ENCODE data around the gene PCK2.
"Not testable (repeated sequence)": the region's sequence is repeated elsewhere in the genome, so short reads cannot be mapped to it uniquely, and the experiment has no call there.

Gene PCK2

GRCh38 chr14:24093207-24093900, 757 bp upstream of the PCK2 start:
- DNase-seq (ENCODE audit: low read depth in 4 of 4, low spot score in 1 of 4) = no peak

- no peak for DNase-seq (ENCODE audit: low read depth in 4 of 4, low spot score in 1 of 4)
Observed at GRCh38 chr14:24094841-24095270, 745 bp downstream of the PCK2 start.

GRCh38 chr14:24095271-24096068, 1.4 kb downstream of the PCK2 start:
- DNase-seq (ENCODE audit: low read depth in 4 of 4, low spot score in 1 of 4) = peak in 2 of 4 experiments; percentile 36 to 61

- no peak for DNase-seq (ENCODE audit: low read depth in 4 of 4, low spot score in 1 of 4)
Observed at GRCh38 chr14:24096545-24097181, 2.6 kb downstream of the PCK2 start.

DNA sequence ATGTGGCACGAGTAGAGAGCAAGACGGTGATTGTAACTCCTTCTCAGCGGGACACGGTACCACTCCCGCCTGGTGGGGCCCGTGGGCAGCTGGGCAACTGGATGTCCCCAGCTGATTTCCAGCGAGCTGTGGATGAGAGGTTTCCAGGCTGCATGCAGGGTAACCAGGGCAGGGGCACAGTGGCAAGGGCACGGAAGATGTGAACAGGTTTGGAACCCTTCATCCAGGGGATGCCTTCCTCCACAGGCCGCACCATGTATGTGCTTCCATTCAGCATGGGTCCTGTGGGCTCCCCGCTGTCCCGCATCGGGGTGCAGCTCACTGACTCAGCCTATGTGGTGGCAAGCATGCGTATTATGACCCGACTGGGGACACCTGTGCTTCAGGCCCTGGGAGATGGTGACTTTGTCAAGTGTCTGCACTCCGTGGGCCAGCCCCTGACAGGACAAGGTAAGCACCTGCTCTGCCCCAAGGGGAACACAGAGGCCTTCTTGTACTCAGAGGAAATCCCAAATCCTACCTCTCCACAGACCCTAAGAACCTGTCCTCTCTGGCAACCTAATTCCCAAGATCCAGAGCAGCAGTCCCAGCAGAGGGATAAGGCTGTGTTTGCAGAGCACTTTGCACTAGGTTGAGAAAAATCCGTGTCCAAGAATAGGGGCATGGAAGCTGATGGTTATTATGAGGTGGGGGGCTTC, 4.3 kb downstream of the PCK2 start:
- DNase-seq (ENCODE audit: low read depth in 4 of 4, low spot score in 1 of 4) = no peak

DNA sequence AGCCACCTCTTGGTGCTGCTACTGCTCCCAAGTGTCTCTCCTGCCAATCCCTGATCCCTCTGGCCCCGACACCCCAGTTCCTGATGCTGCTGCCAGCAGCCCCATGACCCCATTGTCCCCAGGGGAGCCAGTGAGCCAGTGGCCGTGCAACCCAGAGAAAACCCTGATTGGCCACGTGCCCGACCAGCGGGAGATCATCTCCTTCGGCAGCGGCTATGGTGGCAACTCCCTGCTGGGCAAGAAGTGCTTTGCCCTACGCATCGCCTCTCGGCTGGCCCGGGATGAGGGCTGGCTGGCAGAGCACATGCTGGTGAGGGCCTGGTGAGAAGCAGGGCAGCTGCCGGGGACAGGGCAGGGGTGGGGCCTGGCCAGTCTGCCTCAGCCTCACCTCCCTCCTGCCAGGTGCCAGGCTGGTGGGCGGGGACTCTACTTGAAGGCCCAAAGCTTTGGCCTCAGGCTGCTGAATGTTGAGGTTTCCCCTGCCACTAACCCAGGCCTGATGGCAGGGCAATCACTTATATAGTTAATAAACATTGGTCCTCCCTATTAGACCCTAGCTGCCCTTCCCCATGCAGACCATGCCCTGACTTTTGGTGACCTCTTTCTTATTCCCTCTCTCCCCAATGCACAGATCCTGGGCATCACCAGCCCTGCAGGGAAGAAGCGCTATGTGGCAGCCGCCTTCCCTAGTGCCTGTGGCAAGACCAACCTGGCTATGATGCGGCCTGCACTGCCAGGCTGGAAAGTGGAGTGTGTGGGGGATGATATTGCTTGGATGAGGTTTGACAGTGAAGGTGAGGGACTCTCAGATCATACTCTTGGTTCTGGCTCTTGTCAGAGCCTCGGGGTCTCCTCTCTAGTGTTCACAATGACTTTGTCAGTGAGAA, 5.1 kb downstream of the PCK2 start:
- DNase-seq (ENCODE audit: low read depth in 4 of 4, low spot score in 1 of 4) = no peak

DNA sequence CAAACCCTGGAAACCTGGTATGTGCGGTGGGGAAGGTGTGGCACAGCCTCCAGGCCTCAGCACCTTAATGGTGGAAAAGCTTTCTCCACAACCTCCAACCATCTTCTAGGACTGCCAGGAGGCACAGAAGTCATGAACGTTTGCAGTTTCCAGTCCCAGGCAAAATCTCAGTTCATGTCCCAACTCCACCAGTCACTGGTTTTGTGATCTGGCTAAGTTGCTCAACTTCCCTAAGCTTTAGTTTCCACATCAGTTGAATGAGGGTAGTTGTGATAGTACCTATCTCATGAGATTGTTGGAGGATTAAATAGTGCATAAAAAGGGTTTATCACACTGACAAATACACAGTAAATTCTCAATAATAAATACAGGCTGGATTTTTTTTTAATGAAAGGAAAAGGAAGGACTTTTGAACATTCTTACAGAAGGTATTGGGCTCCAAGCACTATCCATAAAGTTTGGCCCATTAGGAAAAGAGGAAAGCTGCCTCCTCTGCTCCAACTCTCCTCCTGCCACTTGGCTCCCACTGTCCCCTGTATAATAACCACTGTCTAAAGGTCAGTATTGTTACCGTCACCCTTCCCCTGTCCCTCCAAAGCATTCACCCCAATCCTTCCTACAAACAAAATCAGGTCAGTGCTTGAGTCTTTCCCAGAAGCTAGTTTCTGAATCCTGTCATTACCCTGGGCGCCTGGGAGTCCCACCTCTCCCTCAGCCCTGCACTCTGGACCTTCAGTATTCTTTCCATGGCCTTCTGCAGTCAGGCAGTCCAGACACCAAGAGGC, 6.3 kb downstream of the PCK2 start:
- DNase-seq (ENCODE audit: low read depth in 4 of 4, low spot score in 1 of 4) = no peak

DNA sequence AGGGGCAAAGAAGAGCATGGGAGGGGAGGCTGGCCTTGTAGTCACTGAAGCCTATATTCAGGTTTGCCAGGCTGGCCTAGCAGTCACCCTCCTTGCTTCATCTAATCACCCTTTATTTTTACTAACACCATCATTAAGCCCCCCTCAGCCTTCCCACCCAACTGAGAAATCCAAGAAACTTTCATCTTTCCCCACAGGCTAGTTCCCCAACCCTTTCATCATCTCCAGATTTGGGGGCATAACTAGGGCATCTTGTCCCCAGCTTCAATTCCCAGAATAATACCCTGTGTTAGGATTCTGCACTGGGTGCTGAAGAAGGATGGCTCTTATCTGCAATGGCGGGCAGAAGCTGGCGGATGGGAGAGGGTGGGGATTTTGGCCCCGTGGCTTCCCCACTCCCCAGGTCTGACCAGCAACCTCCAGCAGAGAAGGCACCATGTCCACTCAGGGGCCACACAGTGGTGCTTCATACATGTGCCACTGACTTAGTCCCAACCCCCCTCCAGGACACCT, 6.9 kb downstream of the PCK2 start:
- DNase-seq (ENCODE audit: low read depth in 4 of 4, low spot score in 1 of 4) = no peak

- no peak for DNase-seq (ENCODE audit: low read depth in 4 of 4, low spot score in 1 of 4)
Observed at GRCh38 chr14:24102357-24103048, 8.4 kb downstream of the PCK2 start.

DNA sequence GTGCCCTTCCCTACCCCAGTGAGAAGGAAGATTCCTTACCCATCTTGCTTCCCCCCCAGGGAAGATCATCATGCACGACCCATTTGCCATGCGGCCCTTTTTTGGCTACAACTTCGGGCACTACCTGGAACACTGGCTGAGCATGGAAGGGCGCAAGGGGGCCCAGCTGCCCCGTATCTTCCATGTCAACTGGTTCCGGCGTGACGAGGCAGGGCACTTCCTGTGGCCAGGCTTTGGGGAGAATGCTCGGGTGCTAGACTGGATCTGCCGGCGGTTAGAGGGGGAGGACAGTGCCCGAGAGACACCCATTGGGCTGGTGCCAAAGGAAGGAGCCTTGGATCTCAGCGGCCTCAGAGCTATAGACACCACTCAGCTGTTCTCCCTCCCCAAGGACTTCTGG, 9.3 kb downstream of the PCK2 start:
- no peak for DNase-seq (ENCODE audit: low read depth in 4 of 4, low spot score in 1 of 4)

GRCh38 chr14:24105609-24106239, 11.6 kb downstream of the PCK2 start:
- DNase-seq (ENCODE audit: low read depth in 4 of 4, low spot score in 1 of 4) = not testable (repeated sequence)

- no peak for DNase-seq (ENCODE audit: low read depth in 4 of 4, low spot score in 1 of 4)
Observed at GRCh38 chr14:24106672-24107271, 12.7 kb downstream of the PCK2 start.

DNA sequence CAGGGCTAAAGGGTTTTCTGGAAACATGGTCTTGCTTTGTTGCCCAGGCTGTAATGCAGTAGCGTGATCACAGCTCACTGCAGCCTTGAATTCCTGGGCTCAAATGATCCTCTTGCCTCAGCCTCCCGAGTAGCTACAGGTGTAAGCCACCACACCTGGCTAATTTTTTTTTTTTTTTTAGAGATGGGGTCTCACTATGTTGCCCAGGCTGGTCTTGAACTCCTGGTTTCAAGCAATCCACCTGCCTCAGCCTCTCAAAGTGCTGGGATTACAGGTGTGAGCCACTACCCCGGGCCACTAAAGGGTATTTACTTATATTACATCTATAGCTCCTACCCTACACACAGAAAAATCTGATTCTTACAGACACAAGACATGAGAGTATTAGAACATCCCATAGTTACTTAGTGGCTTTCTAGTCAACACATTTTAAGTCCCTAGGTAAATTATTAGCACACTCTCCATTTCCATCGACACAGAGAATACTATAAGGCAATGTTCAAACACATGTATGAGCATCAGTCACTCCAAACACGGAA, 14.3 kb downstream of the PCK2 start:
- DNase-seq (ENCODE audit: low read depth in 4 of 4, low spot score in 1 of 4) = no peak

DNA sequence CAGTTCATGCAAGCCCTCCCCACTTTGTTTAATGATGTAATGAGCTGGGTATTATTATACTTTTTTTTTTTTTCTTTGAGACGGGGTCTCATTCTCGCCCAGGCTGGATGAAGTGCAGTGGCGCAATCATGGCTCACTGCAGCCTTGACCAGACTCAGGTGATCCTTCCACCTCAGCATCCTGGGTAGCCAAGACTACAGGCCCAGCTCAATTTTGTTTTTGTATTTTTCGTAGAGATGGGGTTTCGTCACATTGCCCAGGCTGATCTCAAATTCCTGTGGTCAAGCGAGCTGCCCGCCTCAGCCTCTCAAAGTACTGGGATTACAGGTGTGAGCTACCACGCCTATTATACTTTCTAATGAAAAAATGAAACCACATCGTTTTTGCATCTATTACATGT, 15.9 kb downstream of the PCK2 start:
- DNase-seq (ENCODE audit: low read depth in 4 of 4, low spot score in 1 of 4) = no peak

DNA sequence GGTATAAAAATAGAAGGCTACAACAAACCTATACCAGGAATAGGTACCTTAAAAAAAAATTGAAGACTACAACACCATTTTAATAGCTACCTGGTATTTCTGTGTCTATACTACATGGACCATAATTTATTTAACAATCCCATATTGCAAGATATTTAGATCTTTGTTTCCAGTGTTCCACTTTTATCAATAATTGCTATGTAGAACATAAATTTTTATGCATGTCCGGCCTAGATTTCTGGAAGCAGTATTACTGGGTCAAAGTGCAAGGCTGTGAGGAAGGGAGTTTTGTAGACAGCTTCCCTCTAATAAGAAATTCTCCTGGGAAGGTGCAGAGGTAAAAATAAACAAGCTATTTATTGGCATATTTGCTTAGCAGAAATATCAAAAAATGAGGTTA, 16.4 kb downstream of the PCK2 start:
- no peak for DNase-seq (ENCODE audit: low read depth in 4 of 4, low spot score in 1 of 4)

GRCh38 chr14:24113379-24113800, 19.3 kb downstream of the PCK2 start:
- DNase-seq (ENCODE audit: low read depth in 4 of 4, low spot score in 1 of 4) = no peak

DNA sequence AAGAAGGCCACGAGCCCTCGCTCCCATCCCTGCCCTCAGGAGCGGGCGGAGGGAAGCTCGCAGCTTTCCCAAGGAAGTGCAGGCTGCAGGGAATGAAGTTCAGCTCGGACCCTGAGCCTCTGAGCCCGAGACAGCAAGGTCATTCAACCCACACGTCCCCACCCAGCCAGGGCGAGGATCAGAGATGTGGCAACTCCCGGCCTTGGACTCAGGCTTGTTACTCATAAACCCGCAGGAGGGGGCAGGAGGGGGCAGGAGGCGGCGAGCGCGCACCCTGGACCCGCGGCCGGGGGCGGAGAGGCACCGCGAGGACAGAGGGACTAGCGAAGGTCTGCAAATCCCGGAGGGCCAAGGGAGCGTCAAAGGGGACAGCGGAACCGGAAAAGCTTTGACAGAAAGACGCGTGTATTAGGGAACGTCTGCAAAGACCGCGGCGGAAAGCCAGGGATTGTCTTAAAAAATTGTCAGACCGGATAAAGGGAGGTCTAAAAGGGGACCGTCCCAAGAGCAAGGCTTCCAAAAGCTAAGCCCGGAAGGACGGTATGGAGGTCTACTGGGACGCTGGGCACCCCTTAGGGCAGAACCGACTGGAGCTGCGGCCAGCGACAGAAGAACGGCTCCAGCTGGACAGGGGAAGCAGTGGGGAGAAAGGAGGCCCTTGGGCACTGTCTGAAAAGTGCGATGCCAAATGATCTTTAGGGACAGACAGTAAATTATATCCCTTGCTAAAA, 19.9 kb downstream of the PCK2 start:
- DNase-seq (ENCODE audit: low read depth in 4 of 4, low spot score in 1 of 4) = peak in 2 of 4 experiments; percentile 62 to 74
